ENCODE results near the gene H1-8. TPM values are rescaled to one million over a fixed set of nuclear protein-coding genes. Genes with fewer than 3 reads are reported as not detected.

H1-8 gene
- total RNA-seq, 1 experiment from 2014 or later, result not detected

DNA sequence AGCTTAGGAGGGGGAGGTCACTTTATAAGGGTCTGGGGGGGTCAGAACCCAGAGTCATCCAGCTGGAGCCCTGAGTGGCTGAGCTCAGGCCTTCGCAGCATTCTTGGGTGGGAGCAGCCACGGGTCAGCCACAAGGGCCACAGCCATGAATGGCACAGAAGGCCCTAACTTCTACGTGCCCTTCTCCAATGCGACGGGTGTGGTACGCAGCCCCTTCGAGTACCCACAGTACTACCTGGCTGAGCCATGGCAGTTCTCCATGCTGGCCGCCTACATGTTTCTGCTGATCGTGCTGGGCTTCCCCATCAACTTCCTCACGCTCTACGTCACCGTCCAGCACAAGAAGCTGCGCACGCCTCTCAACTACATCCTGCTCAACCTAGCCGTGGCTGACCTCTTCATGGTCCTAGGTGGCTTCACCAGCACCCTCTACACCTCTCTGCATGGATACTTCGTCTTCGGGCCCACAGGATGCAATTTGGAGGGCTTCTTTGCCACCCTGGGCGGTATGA, 14.3 kb upstream of the H1-8 start, which contains the start of gene RHO:
Gene RHO, plus strand, starts transcription at position 51 of the 512 bp plus-strand sequence. Its CDS starts 95 bp downstream, at position 146.
- Histone ChIP-seq H3T11ph (ENCODE audit: low read length) (no peak within 1 kb of the TSS), H3K27ac (ENCODE audit: insufficient read length, low read depth, low read length) (no peak within 1 kb of the TSS), H3K4ac (ENCODE audit: low read depth, low read length) (no peak within 1 kb of the TSS), H4K5ac (ENCODE audit: insufficient read length, low read depth, low read length) (no peak within 1 kb of the TSS), H4K91ac (ENCODE audit: insufficient read length, low read depth, low read length) (no peak within 1 kb of the TSS), H3K4me2 (ENCODE audit: insufficient read depth, insufficient read length, low read length) (no peak within 1 kb of the TSS), H2AFZ (ENCODE audit: low read length) (no peak within 1 kb of the TSS), H3K23me2 (ENCODE audit: insufficient read length, low read depth, low read length, poor library complexity, severe bottlenecking) (no peaks in the 10 kb centered on the region), H4K20me1 (ENCODE audit: control insufficient read depth, insufficient read depth, insufficient read length) (no peaks in the 10 kb centered on the region), H2BK12ac (ENCODE audit: insufficient read length, low read depth, low read length) (no peak within 1 kb of the TSS), H2BK20ac (ENCODE audit: low read depth, low read length, poor library complexity, severe bottlenecking) (no peak within 1 kb of the TSS), H3K9ac (ENCODE audit: extremely low read depth, insufficient read length, low read length) (no peak within 1 kb of the TSS), H3K9me3 (ENCODE audit: control insufficient read depth, low read depth, low read length) (no peaks in the 10 kb centered on the region), H2BK5ac (ENCODE audit: insufficient read length, low read length) (no peak within 1 kb of the TSS), H2BK15ac (ENCODE audit: low read depth, low read length) (no peak within 1 kb of the TSS), H3K14ac (ENCODE audit: insufficient read depth, low read length) (no peak within 1 kb of the TSS; the same call in 1 of the 2 replicates), H3K18ac (ENCODE audit: insufficient read length, low read depth, low read length) (no peak within 1 kb of the TSS), H3K23ac (ENCODE audit: insufficient read length, low read depth, low read length) (no peak within 1 kb of the TSS), H4K8ac (replicated peaks; ENCODE audit: insufficient read length, low read depth, low read length) (no peak within 1 kb of the TSS), H2BK120ac (ENCODE audit: low read depth, low read length, poor library complexity, severe bottlenecking) (no peak within 1 kb of the TSS), H3K4me1 (ENCODE audit: insufficient read depth, low read length) (peaks cover 13% of the 10 kb centered on the region; the same call in 1 of the 2 replicates), H3K79me1 (ENCODE audit: insufficient read depth, low read depth, low read length, poor library complexity, severe bottlenecking) (no peaks in the 10 kb centered on the region), H3K27me3 (ENCODE audit: insufficient read depth, low read length) (no peaks in the 10 kb centered on the region), H2AK5ac (ENCODE audit: insufficient read length, low read length) (no peak within 1 kb of the TSS), H3K79me2 (ENCODE audit: insufficient read depth, low read length) (no peaks in the 10 kb centered on the region), H3K56ac (ENCODE audit: insufficient read length, low read depth, low read length) (no peak within 1 kb of the TSS)
- TF ChIP-seq, protein P1, sequence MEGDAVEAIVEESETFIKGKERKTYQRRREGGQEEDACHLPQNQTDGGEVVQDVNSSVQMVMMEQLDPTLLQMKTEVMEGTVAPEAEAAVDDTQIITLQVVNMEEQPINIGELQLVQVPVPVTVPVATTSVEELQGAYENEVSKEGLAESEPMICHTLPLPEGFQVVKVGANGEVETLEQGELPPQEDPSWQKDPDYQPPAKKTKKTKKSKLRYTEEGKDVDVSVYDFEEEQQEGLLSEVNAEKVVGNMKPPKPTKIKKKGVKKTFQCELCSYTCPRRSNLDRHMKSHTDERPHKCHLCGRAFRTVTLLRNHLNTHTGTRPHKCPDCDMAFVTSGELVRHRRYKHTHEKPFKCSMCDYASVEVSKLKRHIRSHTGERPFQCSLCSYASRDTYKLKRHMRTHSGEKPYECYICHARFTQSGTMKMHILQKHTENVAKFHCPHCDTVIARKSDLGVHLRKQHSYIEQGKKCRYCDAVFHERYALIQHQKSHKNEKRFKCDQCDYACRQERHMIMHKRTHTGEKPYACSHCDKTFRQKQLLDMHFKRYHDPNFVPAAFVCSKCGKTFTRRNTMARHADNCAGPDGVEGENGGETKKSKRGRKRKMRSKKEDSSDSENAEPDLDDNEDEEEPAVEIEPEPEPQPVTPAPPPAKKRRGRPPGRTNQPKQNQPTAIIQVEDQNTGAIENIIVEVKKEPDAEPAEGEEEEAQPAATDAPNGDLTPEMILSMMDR (conservative IDR thresholded peaks at IDR 0.05), result no peak
- Mint-ChIP-seq H3K4me3 (no peak within 1 kb of the TSS), H3K27ac (peak within 1 kb of the TSS in 1 of 3 experiments; percentile 12; a peak in 1 of 7 replicates), H3K9me3 (no peaks in the 10 kb centered on the region), H3K27me3 (ENCODE audit: low read depth) (peaks cover 8% of the 10 kb centered on the region), H3K4me1 (peaks cover 30 to 37% of the 10 kb centered on the region in 2 experiments), H3K36me3 (ENCODE audit: insufficient read depth in 1 of 3, low read depth in 3 of 3) (no peaks in the 10 kb centered on the region; a peak in 1 of 7 replicates)
- no CpG with 5 or more reads among the region's 18 CpGs for WGBS (ENCODE audit: extremely low coverage, insufficient read length, low lambda C conversion rate)
- DNase-seq, result no peak

Measured in H9 (cell line).